CD4-positive, alpha-beta memory T cell (primary cell): ENCODE data around the gene PROB1. TPM values are rescaled to one million over a fixed set of nuclear protein-coding genes. Genes with fewer than 3 reads are reported as not detected.
A peak's percentile ranks its signal among the peaks of the same experiment; 100 is the strongest.

Source experiments
- CTCF ChIA-PET: fragments of 350-600 bp; sonication (Branson Sonifier 250); formaldehyde crosslinking; loops from one replicate; lab custom pipeline; 2021; ENCODE audit warnings: inconsistent platforms; ENCODE audit not compliant: partially characterized antibody; lab: Charles Lee
- POLR2A ChIA-PET: fragments of 350-600 bp; sonication (Branson Sonifier 250); formaldehyde crosslinking; loops from one replicate; lab custom pipeline; 2021; ENCODE audit not compliant: partially characterized antibody; lab: Charles Lee
- DNase-seq, 5 donors: peaks; one replicate each; pipeline versions ENCODE4 v3.0.0 to v3.0.0-alpha.2; 2020 to 2022; ENCODE audit warnings: mixed read lengths in 1 of 5
- H3K27ac ChIP-seq: one replicate; pipeline ENCODE4 v1.7.0; 2013; ENCODE audit warnings: low read depth, low read length
- H3K27me3 ChIP-seq: 2 replicates; pipeline ENCODE4 v1.7.0; 2013; ENCODE audit warnings: mild to moderate bottlenecking, low read length, moderate library complexity; ENCODE audit not compliant: insufficient read depth
- H3K36me3 ChIP-seq: 2 replicates; pipeline ENCODE4 v1.7.0; 2013; ENCODE audit warnings: mild to moderate bottlenecking, low read length, moderate library complexity; ENCODE audit not compliant: insufficient read depth
- H3K4me1 ChIP-seq: 2 replicates; pipeline ENCODE4 v1.7.0; 2013; ENCODE audit warnings: mild to moderate bottlenecking, low read length, moderate library complexity; ENCODE audit not compliant: insufficient read depth
- H3K4me3 ChIP-seq, 2 donors: one replicate each; pipeline ENCODE4 v1.7.0; 2013; ENCODE audit warnings: low read length in 2 of 2, mild to moderate bottlenecking in 1 of 2
- H3K9me3 ChIP-seq, 2 donors: one replicate each; pipeline ENCODE4 v1.7.0; 2013; ENCODE audit warnings: low read length in 2 of 2, control low read depth in 1 of 2; ENCODE audit not compliant: control insufficient read depth in 1 of 2
- H3K27ac Mint-ChIP-seq, 7 donors: one replicate each; pipeline ENCODE4 v1.8.0; 2020 to 2021; ENCODE audit warnings: mixed read lengths in 7 of 7, mild to moderate bottlenecking in 6 of 7, inconsistent platforms in 3 of 7, moderate library complexity in 3 of 7
- H3K27me3 Mint-ChIP-seq, 2 donors: one replicate each; pipeline ENCODE4 v1.8.0; 2020 to 2021; ENCODE audit warnings: mixed read lengths in 2 of 2
- H3K36me3 Mint-ChIP-seq, 2 donors: one replicate each; pipeline ENCODE4 v1.8.0; 2020 to 2021; ENCODE audit warnings: mixed read lengths in 2 of 2, inconsistent platforms in 1 of 2, mild to moderate bottlenecking in 1 of 2
- H3K4me1 Mint-ChIP-seq, 4 donors: one replicate each; pipeline ENCODE4 v1.8.0; 2020 to 2021; ENCODE audit warnings: mixed read lengths in 4 of 4, mild to moderate bottlenecking in 1 of 4
- H3K4me3 Mint-ChIP-seq, 8 donors: one replicate each; pipeline ENCODE4 v1.8.0; 2020 to 2021; ENCODE audit warnings: mixed read lengths in 8 of 8, mild to moderate bottlenecking in 7 of 8, moderate library complexity in 6 of 8, inconsistent platforms in 3 of 8
- H3K9me3 Mint-ChIP-seq, 8 donors: one replicate each; pipeline ENCODE4 v1.8.0; 2020 to 2021; ENCODE audit warnings: mixed read lengths in 8 of 8, mild to moderate bottlenecking in 5 of 8, inconsistent platforms in 3 of 8, moderate library complexity in 1 of 8
- intact Hi-C: fragments of 100-400 bp; cut with micrococcal nuclease; formaldehyde crosslinking; loops from one replicate; pipeline ENCODE4 v1.15.1; 2023
- polyA plus RNA-seq, 2 donors: library from polyadenylated mRNA; unstranded; fragments of 300-500 nt; fragmentation: Illumina TruSeq; gene quantifications; one replicate each; pipeline ENCODE4 v1.2.3, GENCODE V29; 2021
- total RNA-seq, 2 experiments: library from RNA; stranded (reverse); gene quantifications; one replicate each; pipeline ENCODE4 v1.2.3, GENCODE V29; 2021

PROB1 gene
- total and polyA plus RNA-seq, 4 experiments from 2014 or later: 0.11 to 1.3 (median 0.70) TPM

DNA sequence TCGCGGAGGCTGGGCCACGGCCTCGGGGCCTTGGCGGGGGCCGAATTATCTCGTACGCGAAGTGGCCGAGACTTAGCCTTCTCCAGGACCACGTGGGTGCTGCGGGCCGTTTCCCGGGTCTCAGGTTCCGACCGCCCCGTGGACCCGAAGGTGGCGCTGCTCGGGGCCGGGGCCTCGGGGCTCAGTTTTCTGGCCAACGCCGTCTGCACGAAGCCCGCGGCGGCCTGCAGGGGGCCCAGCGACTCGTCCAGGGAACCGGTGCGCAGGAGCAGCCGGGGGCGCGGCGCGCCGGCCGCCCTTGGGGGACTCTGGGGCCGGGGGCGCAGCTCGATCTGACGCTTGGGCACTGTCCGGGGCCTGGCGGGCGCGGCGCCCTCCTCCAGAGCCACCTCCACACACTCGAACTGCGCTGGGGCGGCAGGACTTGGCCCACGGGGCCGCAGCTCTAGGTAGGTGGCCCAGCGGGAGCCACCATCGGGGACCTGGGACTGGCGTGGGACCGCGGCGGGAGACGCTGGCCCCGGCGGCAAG is 716 bp downstream of the PROB1 start:
- Histone ChIP-seq H3K4me1 (peaks cover 42% of the 10 kb centered on the region), H3K4me3 (peak overlapping the region in 1 of 2 donors; percentile 61), H3K9me3 (no peaks in the 10 kb centered on the region), H3K27ac (peak overlapping the region; percentile 39), H3K27me3 (no peaks in the 10 kb centered on the region), H3K36me3 (no peaks in the 10 kb centered on the region)
- peaks cover 0 to under 1% of the 10 kb centered on the region in 2 donors for H3K36me3 Mint-ChIP-seq
- CTCF ChIA-PET: interaction anchor here (1.1 kb wide), 1 partner anchor 43 kb away, joined by 3 read pairs; no protein-coding TSS in a partner anchor
- no peaks in the 10 kb centered on the region for H3K27me3 Mint-ChIP-seq
- H3K4me3 Mint-ChIP-seq: peak overlapping the region in 6 of 8 donors; percentile 34 to 94 (median 88)
- H3K4me1 Mint-ChIP-seq: peaks cover 22 to 39% (median 28%) of the 10 kb centered on the region in 4 donors
- H3K27ac Mint-ChIP-seq: no peak overlapping the region
- peak in 3 of 5 donors; percentile 33 to 48 (median 45) for DNase-seq
- POLR2A ChIA-PET: interaction anchor here (1.3 to 7.2 kb wide), 2 partner anchors 8 to 87 kb away, joined by 4 to 49 read pairs; partner anchors contain the start of gene SPATA24
- peaks cover 0 to 2% (median 0%) of the 10 kb centered on the region in 8 donors for H3K9me3 Mint-ChIP-seq
- intact Hi-C loops: loop anchor here (5.0 kb wide), 1 partner anchor 122 kb away; no protein-coding TSS in a partner anchor

GRCh38 chr5:139393497-139394122 is 1.3 kb downstream of the PROB1 start:
- intact Hi-C loops: loop anchor here (1.0 to 5.0 kb wide), 3 partner anchors 11 to 121 kb away; partner anchors contain the start of genes MATR3 and SPATA24
- ChIA-PET CTCF (interaction anchor here (0.6 to 4.1 kb wide), 8 partner anchors 9 to 172 kb away, joined by 3 to 25 read pairs (median 3); partner anchors contain the start of gene SPATA24), POLR2A (interaction anchor here (1.3 to 7.2 kb wide), 2 partner anchors 9 to 88 kb away, joined by 4 to 49 read pairs; partner anchors contain the start of gene SPATA24)
- Mint-ChIP-seq H3K4me1 (peaks cover 22 to 43% (median 30%) of the 10 kb centered on the region in 4 donors), H3K4me3 (peak overlapping the region; percentile 88 to 94 (median 88)), H3K9me3 (peaks cover 0 to 2% (median 0%) of the 10 kb centered on the region in 8 donors), H3K36me3 (no peaks in the 10 kb centered on the region), H3K27me3 (no peaks in the 10 kb centered on the region), H3K27ac (peak overlapping the region in 6 of 7 donors; percentile 31 to 93 (median 82))
- peak overlapping the region; percentile 39 for H3K27ac ChIP-seq
- peak in 2 of 5 donors; percentile 21 to 25 for DNase-seq
- peak overlapping the region; percentile 61 to 69 for H3K4me3 ChIP-seq
- no peaks in the 10 kb centered on the region for H3K36me3 ChIP-seq
- no peaks in the 10 kb centered on the region for H3K27me3 ChIP-seq
- no peaks in the 10 kb centered on the region for H3K9me3 ChIP-seq
- H3K4me1 ChIP-seq: peaks cover 42% of the 10 kb centered on the region

- no peaks in the 10 kb centered on the region for H3K36me3 ChIP-seq
- POLR2A ChIA-PET: interaction anchor here (1.3 to 7.2 kb wide), 4 partner anchors 10 to 99 kb away, joined by 4 to 49 read pairs (median 17); partner anchors contain the start of genes MATR3, PAIP2 and SPATA24
- Mint-ChIP-seq H3K4me3 (peak overlapping the region; percentile 88 to 94 (median 88)), H3K27ac (peak overlapping the region; percentile 57 to 93 (median 85)), H3K27me3 (no peaks in the 10 kb centered on the region), H3K36me3 (no peaks in the 10 kb centered on the region), H3K9me3 (peaks cover 0 to 2% (median 0%) of the 10 kb centered on the region in 8 donors), H3K4me1 (peaks cover 22 to 43% (median 30%) of the 10 kb centered on the region in 4 donors)
- peak overlapping the region; percentile 39 for H3K27ac ChIP-seq
- peak; percentile 69 to 81 (median 73) for DNase-seq
- intact Hi-C loops: loop anchor here (1.0 to 5.0 kb wide), 5 partner anchors 11 to 142 kb away; partner anchors contain the start of genes MATR3 and SPATA24
- peak overlapping the region; percentile 61 to 69 for H3K4me3 ChIP-seq
- no peaks in the 10 kb centered on the region for H3K9me3 ChIP-seq
- no peaks in the 10 kb centered on the region for H3K27me3 ChIP-seq
- CTCF ChIA-PET: interaction anchor here (0.6 to 4.1 kb wide), 9 partner anchors 10 to 173 kb away, joined by 3 to 25 read pairs (median 3); partner anchors contain the start of gene SPATA24
- H3K4me1 ChIP-seq: peaks cover 42% of the 10 kb centered on the region
Observed at GRCh38 chr5:139392678-139393496, 2.0 kb downstream of the PROB1 start.

DNA sequence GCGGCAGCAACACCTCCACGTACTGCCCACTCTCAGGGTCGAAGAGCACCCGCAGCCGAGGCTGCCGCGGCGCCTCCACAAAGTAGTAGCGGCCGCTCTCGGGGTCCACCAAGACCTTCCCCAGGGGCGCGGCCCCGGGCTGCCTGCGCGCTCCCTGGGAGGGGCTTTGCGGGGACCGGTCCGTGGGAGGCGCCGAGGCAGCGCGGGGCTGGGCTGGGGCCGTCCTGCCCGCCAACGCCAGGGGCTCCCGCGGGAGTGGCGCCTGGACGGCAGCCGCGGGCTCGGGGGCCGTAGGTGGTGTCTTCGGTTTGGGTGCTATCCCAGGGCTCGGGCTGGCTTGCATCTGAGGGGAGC is 2.6 kb downstream of the PROB1 start:
- Mint-ChIP-seq H3K4me3 (peak overlapping the region; percentile 88 to 94 (median 88)), H3K9me3 (peaks cover 0 to 2% (median 0%) of the 10 kb centered on the region in 8 donors), H3K27ac (peak overlapping the region in 2 of 7 donors; percentile 85 to 93), H3K27me3 (no peaks in the 10 kb centered on the region), H3K4me1 (peaks cover 22 to 43% (median 30%) of the 10 kb centered on the region in 4 donors), H3K36me3 (no peaks in the 10 kb centered on the region)
- no peak for DNase-seq
- Histone ChIP-seq H3K4me1 (peaks cover 42% of the 10 kb centered on the region), H3K27ac (peak overlapping the region; percentile 39), H3K27me3 (no peaks in the 10 kb centered on the region), H3K36me3 (no peaks in the 10 kb centered on the region), H3K9me3 (no peaks in the 10 kb centered on the region), H3K4me3 (peak overlapping the region in 1 of 2 donors; percentile 61)
- ChIA-PET POLR2A (interaction anchor here (1.3 to 7.2 kb wide), 4 partner anchors 10 to 99 kb away, joined by 3 to 49 read pairs (median 17); partner anchors contain the start of genes MATR3, PAIP2 and SPATA24), CTCF (interaction anchor here (0.9 to 4.1 kb wide), 7 partner anchors 10 to 141 kb away, joined by 3 to 25 read pairs (median 3); partner anchors contain the start of gene SPATA24)
- intact Hi-C loops: loop anchor here (1.0 to 5.0 kb wide), 4 partner anchors 50 to 141 kb away; partner anchors contain the start of gene MATR3

DNA sequence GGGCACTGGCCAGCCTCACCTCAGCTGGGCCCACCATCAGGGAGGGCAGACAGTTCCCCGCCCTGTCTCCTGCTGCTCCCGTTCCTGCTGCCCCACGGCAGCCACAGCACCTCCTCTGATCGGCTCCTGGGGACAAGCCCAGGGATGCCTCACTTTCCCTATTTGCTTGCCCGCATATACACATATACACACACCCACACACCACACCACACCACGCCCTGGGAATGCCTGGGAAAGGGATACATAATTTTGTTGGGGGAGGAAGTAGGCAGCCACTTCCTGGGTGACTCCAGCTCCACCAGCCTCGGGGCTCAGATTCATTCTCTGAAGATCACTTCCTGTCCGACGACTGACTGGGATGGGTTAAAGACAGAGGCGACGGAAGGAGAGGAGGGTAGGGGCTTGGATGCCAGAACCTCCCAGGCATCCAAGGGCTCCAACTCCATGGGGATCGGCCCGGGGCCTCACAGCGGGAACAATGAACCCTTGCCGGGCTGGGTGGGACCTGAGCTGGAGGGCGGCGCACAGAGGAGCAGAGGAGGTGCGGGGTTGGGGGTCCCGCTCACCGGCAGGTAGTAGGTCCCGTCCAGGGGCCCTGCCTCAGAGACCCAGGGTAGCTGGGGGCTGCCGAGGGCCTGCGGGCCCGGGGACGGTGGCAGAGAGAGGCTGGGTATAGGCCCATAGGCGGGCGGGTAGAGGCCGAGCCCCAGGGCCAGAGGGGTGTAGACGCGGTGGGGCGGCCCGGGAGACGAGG is 3.2 kb downstream of the PROB1 start:
- peak overlapping the region; percentile 49 to 96 (median 92) for H3K27ac Mint-ChIP-seq
- peaks cover 0 to 2% (median 0%) of the 10 kb centered on the region in 8 donors for H3K9me3 Mint-ChIP-seq
- Histone ChIP-seq H3K4me1 (peaks cover 42% of the 10 kb centered on the region), H3K36me3 (no peaks in the 10 kb centered on the region), H3K27me3 (no peaks in the 10 kb centered on the region), H3K4me3 (peak overlapping the region in 1 of 2 donors; percentile 61), H3K27ac (peak overlapping the region; percentile 39), H3K9me3 (no peaks in the 10 kb centered on the region)
- peaks cover 22 to 43% (median 30%) of the 10 kb centered on the region in 4 donors for H3K4me1 Mint-ChIP-seq
- no peaks in the 10 kb centered on the region for H3K36me3 Mint-ChIP-seq
- CTCF ChIA-PET: interaction anchor here (1.1 to 4.1 kb wide), 4 partner anchors 11 to 140 kb away, joined by 3 to 25 read pairs (median 5); partner anchors contain the start of gene SPATA24
- no peaks in the 10 kb centered on the region for H3K27me3 Mint-ChIP-seq
- intact Hi-C loops: loop anchor here (1.0 to 5.0 kb wide), 4 partner anchors 49 to 140 kb away; partner anchors contain the start of gene MATR3
- peak overlapping the region; percentile 66 to 94 (median 80) for H3K4me3 Mint-ChIP-seq
- DNase-seq: no peak
- POLR2A ChIA-PET: interaction anchor here (1.3 to 7.2 kb wide), 4 partner anchors 11 to 98 kb away, joined by 3 to 49 read pairs (median 17); partner anchors contain the start of genes MATR3, PAIP2 and SPATA24
